Sigmoid colon (tissue), 4 donors: ENCODE results near the gene ARHGEF38.

Experiments used
- CTCF ChIP-seq, 4 experiments: fragments of 450-650 bp in 3 of 4; fragments of 200-600 bp in 1 of 4; IDR thresholded peaks; one replicate each; pipeline ENCODE4 v1.5.1; 2016 to 2019; ENCODE audit warnings: antibody characterized with exemption in 4 of 4, mild to moderate bottlenecking in 3 of 4, moderate library complexity in 2 of 4
- EP300 ChIP-seq, 4 donors: sonication (generic); formaldehyde crosslinking; IDR thresholded peaks; one replicate each; pipeline ENCODE4 v1.6.1; 2017; ENCODE audit warnings: antibody characterized with exemption in 4 of 4
- POLR2A ChIP-seq, 2 donors: fragments of 450-650 bp; IDR thresholded peaks; one replicate each; pipeline ENCODE4 v1.6.1; 2016; ENCODE audit warnings: antibody characterized with exemption in 2 of 2, mild to moderate bottlenecking in 2 of 2, moderate library complexity in 2 of 2
- POLR2AphosphoS5 ChIP-seq, 4 donors: sonication (generic); formaldehyde crosslinking; IDR thresholded peaks; one replicate each; pipeline ENCODE4 v1.6.1; 2017; ENCODE audit warnings: antibody characterized with exemption in 4 of 4

DNA sequence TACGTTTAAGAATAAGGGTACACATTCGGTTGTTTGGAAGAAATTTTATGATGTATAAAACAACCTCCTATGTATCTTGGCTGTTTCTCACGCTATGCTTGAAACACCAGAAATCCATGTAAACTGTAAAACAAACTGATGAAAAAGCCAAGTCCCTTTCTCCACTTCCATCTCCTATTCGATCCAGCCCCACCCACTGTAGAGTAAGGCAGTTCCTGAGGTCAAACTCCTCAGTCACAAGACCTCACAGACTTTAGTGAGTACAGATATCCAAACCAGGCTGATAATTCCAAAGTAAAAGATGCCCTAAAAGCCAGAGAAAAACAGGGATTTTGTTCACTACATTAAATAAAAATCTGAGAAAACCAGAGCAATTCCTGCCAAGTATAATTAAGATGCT, 45.6 kb downstream of the ARHGEF38 start:
- TF ChIP-seq CTCF (IDR thresholded peaks at IDR 0.05) (no peak), POLR2A (IDR thresholded peaks at IDR 0.05) (no peak), POLR2AphosphoS5 (IDR thresholded peaks at IDR 0.05) (no peak), EP300 (IDR thresholded peaks at IDR 0.05) (no peak)
